Hepatocyte (in vitro differentiated cells): ENCODE measurements around the gene MYO1E.

Experiments
- EZH2 ChIP-seq: fragments of 200-600 bp; sonication (generic); IDR thresholded peaks from 2 replicates; pipeline ENCODE4 v1.6.1; 2016; ENCODE audit warnings: antibody characterized with exemption, mild to moderate bottlenecking, borderline replicate concordance
- EZH2phosphoT487 ChIP-seq: fragments of 200-600 bp; sonication (generic); IDR thresholded peaks from one replicate; pipeline ENCODE4 v1.6.1; 2018; ENCODE audit warnings: antibody characterized with exemption, mild to moderate bottlenecking, low read depth, moderate library complexity; ENCODE audit not compliant: unreplicated experiment, severe bottlenecking
- TF ChIP-seq, protein P1 (sequence below): fragments of 200-600 bp; sonication (generic); IDR thresholded peaks from 2 replicates; pipeline ENCODE4 v1.5.1; 2016; ENCODE audit warnings: antibody characterized with exemption, mild to moderate bottlenecking; ENCODE audit not compliant: poor library complexity

DNA sequence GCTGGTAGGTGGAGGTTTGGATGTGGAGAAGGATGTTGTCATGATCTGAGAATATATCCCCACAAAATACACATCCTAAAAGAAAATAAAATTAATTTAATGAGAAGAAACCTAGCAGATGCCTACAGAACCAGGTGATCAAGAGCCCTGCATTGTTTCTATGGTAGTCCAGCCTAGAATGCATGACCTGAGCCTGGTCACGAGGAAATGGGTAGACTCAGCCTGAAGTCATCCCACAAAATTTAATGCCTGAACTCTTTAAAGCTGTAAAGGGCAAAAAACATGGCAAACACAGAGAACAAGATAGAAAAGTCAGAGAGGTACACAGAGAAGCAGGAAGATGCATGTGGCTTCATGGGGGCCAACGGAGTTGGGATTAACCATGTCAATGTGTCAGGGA is 130.0 kb downstream of the MYO1E start:
- TF ChIP-seq, protein P1, sequence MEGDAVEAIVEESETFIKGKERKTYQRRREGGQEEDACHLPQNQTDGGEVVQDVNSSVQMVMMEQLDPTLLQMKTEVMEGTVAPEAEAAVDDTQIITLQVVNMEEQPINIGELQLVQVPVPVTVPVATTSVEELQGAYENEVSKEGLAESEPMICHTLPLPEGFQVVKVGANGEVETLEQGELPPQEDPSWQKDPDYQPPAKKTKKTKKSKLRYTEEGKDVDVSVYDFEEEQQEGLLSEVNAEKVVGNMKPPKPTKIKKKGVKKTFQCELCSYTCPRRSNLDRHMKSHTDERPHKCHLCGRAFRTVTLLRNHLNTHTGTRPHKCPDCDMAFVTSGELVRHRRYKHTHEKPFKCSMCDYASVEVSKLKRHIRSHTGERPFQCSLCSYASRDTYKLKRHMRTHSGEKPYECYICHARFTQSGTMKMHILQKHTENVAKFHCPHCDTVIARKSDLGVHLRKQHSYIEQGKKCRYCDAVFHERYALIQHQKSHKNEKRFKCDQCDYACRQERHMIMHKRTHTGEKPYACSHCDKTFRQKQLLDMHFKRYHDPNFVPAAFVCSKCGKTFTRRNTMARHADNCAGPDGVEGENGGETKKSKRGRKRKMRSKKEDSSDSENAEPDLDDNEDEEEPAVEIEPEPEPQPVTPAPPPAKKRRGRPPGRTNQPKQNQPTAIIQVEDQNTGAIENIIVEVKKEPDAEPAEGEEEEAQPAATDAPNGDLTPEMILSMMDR, result no peak
- TF ChIP-seq EZH2, result no peak
- TF ChIP-seq EZH2phosphoT487, result no peak
